Measurements from ENCODE around the gene MRPS16.

MRPS16 gene

GRCh38 chr10:73246646-73247508, 5.6 kb downstream of the MRPS16 start, which contains the start of gene DNAJC9:
DNAJC9 (minus strand) TSS chr10:73247255; CDS start chr10:73247189, 66 bp downstream.
- no peaks in the 10 kb centered on the region for H3K27me3 ChIP-seq (ENCODE audit: insufficient read depth, low read length)
- H3K9ac ChIP-seq (ENCODE audit: low read length), result peak within 1 kb of the TSS; percentile 90
- peaks cover 12 to 26% of the 10 kb centered on the region in 2 experiments for H3K36me3 ChIP-seq (ENCODE audit: control insufficient read depth in 1 of 2, insufficient read depth in 2 of 2, low read length in 2 of 2)
- H2BK12ac ChIP-seq (ENCODE audit: low read length), result no peak within 1 kb of the TSS
- WGBS (ENCODE audit: extremely low coverage, insufficient coverage, insufficient read length), result no CpG with 5 or more reads among the region's 78 CpGs
- H3K23ac ChIP-seq (ENCODE audit: low read length), result no peak within 1 kb of the TSS
- H2AK5ac ChIP-seq (ENCODE audit: low read length), result peak within 1 kb of the TSS; percentile 85
- H3K18ac ChIP-seq (ENCODE audit: low read length), result peak within 1 kb of the TSS; percentile 97
- H4K91ac ChIP-seq (ENCODE audit: low read depth, low read length), result peak within 1 kb of the TSS; percentile 87
- peak within 1 kb of the TSS; percentile 43 for H3K14ac ChIP-seq (ENCODE audit: low read length)
- H3K9me3 ChIP-seq (ENCODE audit: insufficient read depth, low read depth, low read length), result no peaks in the 10 kb centered on the region
- H3K79me1 ChIP-seq (ENCODE audit: low read length), result peaks cover 5% of the 10 kb centered on the region
- H3K4me3 ChIP-seq (ENCODE audit: low read depth, low read length), result peak within 1 kb of the TSS; percentile 89
- peak within 1 kb of the TSS; percentile 94 for H4K8ac ChIP-seq (ENCODE audit: low read depth, low read length)
- peaks cover 7% of the 10 kb centered on the region in 2 experiments for H3K4me1 ChIP-seq (ENCODE audit: control insufficient read depth in 1 of 2, insufficient read depth in 2 of 2, low read length in 2 of 2)
- DNase-seq, result peak; percentile 93 to 99
- peak within 1 kb of the TSS; percentile 51 for H3K4me2 ChIP-seq (ENCODE audit: low read length)
- peak within 1 kb of the TSS; percentile 83 for H2BK5ac ChIP-seq (ENCODE audit: low read depth, low read length, poor library complexity)
- H3K27ac ChIP-seq (ENCODE audit: low read depth, low read length), result peak within 1 kb of the TSS; percentile 97
- H3K79me2 ChIP-seq (ENCODE audit: control insufficient read depth, insufficient read depth, low read length, poor library complexity), result peaks cover 9% of the 10 kb centered on the region
- H2AFZ ChIP-seq (ENCODE audit: insufficient read depth, low read length, poor library complexity), result peak within 1 kb of the TSS; percentile 95
- peak within 1 kb of the TSS; percentile 95 for H4K12ac ChIP-seq (ENCODE audit: low read depth, low read length)
- no peak within 1 kb of the TSS for H3K4ac ChIP-seq (ENCODE audit: low read depth, low read length)
- H2BK120ac ChIP-seq (ENCODE audit: insufficient read depth, low read length, poor library complexity), result peak within 1 kb of the TSS; percentile 83

DNA sequence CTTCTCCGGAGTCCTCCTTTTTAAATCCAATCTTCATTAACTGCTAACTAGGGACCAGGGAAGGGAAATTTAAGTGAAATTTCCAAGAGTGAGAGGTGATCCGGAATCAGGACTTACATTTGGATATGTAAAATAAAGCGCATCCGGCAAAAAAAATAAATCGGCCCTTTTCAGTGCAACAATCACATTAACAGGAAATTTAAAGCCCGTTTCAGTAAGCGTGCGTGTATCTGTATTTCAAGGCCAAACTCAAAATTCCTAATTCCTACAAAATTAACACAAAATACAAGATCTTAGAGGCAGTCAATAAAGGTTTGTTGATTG, 6.2 kb downstream of the MRPS16 start:
- no peak for DNase-seq
- Histone ChIP-seq H3K4me1 (ENCODE audit: control insufficient read depth in 1 of 2, insufficient read depth in 2 of 2, low read length in 2 of 2) (peaks cover 2% of the 10 kb centered on the region in 2 experiments), H3K23ac (ENCODE audit: low read length) (no peak overlapping the region), H3K79me1 (ENCODE audit: low read length) (peaks cover 5% of the 10 kb centered on the region), H4K91ac (ENCODE audit: low read depth, low read length) (no peak overlapping the region), H2AFZ (ENCODE audit: insufficient read depth, low read length, poor library complexity) (no peak overlapping the region), H3K14ac (ENCODE audit: low read length) (no peak overlapping the region), H3K4me3 (ENCODE audit: low read depth, low read length) (no peak overlapping the region), H2BK5ac (ENCODE audit: low read depth, low read length, poor library complexity) (no peak overlapping the region), H3K4me2 (ENCODE audit: low read length) (peak overlapping the region; percentile 51), H3K27ac (ENCODE audit: low read depth, low read length) (peak overlapping the region; percentile 97), H3K18ac (ENCODE audit: low read length) (no peak overlapping the region), H3K27me3 (ENCODE audit: insufficient read depth, low read length) (no peaks in the 10 kb centered on the region), H3K79me2 (ENCODE audit: control insufficient read depth, insufficient read depth, low read length, poor library complexity) (peaks cover 4% of the 10 kb centered on the region), H3K9me3 (ENCODE audit: insufficient read depth, low read depth, low read length) (no peaks in the 10 kb centered on the region), H2BK120ac (ENCODE audit: insufficient read depth, low read length, poor library complexity) (no peak overlapping the region), H4K8ac (ENCODE audit: low read depth, low read length) (no peak overlapping the region), H2BK12ac (ENCODE audit: low read length) (no peak overlapping the region), H3K36me3 (ENCODE audit: control insufficient read depth in 1 of 2, insufficient read depth in 2 of 2, low read length in 2 of 2) (peaks cover 12 to 26% of the 10 kb centered on the region in 2 experiments), H3K9ac (ENCODE audit: low read length) (peak overlapping the region; percentile 90), H2AK5ac (ENCODE audit: low read length) (no peak overlapping the region), H4K12ac (ENCODE audit: low read depth, low read length) (no peak overlapping the region), H3K4ac (ENCODE audit: low read depth, low read length) (no peak overlapping the region)
- WGBS (ENCODE audit: extremely low coverage, insufficient coverage, insufficient read length), result no CpG with 5 or more reads among the region's 8 CpGs

- Histone ChIP-seq H3K36me3 (ENCODE audit: control insufficient read depth in 1 of 2, insufficient read depth in 2 of 2, low read length in 2 of 2) (peaks cover 14 to 27% of the 10 kb centered on the region in 2 experiments), H4K12ac (ENCODE audit: low read depth, low read length) (no peak overlapping the region), H4K8ac (ENCODE audit: low read depth, low read length) (no peak overlapping the region), H2BK5ac (ENCODE audit: low read depth, low read length, poor library complexity) (no peak overlapping the region), H4K91ac (ENCODE audit: low read depth, low read length) (no peak overlapping the region), H3K4me3 (ENCODE audit: low read depth, low read length) (no peak overlapping the region), H3K79me1 (ENCODE audit: low read length) (peaks cover 5% of the 10 kb centered on the region), H3K27me3 (ENCODE audit: insufficient read depth, low read length) (no peaks in the 10 kb centered on the region), H3K4ac (ENCODE audit: low read depth, low read length) (peak overlapping the region; percentile 13), H3K23ac (ENCODE audit: low read length) (no peak overlapping the region), H3K9ac (ENCODE audit: low read length) (no peak overlapping the region), H3K27ac (ENCODE audit: low read depth, low read length) (no peak overlapping the region), H3K4me1 (ENCODE audit: control insufficient read depth in 1 of 2, insufficient read depth in 2 of 2, low read length in 2 of 2) (peaks cover 2% of the 10 kb centered on the region in 2 experiments), H2AK5ac (ENCODE audit: low read length) (no peak overlapping the region), H3K4me2 (ENCODE audit: low read length) (peak overlapping the region; percentile 64), H2BK12ac (ENCODE audit: low read length) (no peak overlapping the region), H3K18ac (ENCODE audit: low read length) (no peak overlapping the region), H2BK120ac (ENCODE audit: insufficient read depth, low read length, poor library complexity) (no peak overlapping the region), H3K14ac (ENCODE audit: low read length) (no peak overlapping the region), H2AFZ (ENCODE audit: insufficient read depth, low read length, poor library complexity) (no peak overlapping the region), H3K9me3 (ENCODE audit: insufficient read depth, low read depth, low read length) (no peaks in the 10 kb centered on the region), H3K79me2 (ENCODE audit: control insufficient read depth, insufficient read depth, low read length, poor library complexity) (peaks cover 4% of the 10 kb centered on the region)
- no CpG with 5 or more reads among the region's 8 CpGs for WGBS (ENCODE audit: extremely low coverage, insufficient coverage, insufficient read length)
- DNase-seq, result no peak
These were observed 7.5 kb downstream of the MRPS16 start for GRCh38 chr10:73244866-73245477.

DNA sequence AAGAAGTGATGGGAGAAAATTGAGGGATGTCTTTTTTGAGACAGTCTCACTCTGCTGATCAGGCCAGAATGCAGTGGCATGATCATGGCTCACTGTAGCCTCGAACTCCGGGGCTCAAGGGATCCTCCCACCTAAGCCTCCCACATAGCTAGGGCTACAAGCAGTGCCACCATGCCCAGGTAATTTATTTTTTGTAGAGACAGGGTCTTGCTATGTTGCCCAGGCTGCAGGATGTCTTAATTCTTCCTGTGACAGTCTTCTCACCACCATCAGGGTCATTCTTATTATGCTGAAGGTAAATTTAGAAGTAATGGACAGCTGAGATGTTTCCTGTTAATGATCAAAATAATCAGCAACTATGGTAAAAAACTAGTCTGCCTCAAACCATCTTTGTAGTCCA, 12.5 kb downstream of the MRPS16 start:
- Histone ChIP-seq H4K91ac (ENCODE audit: low read depth, low read length) (no peak overlapping the region), H2BK120ac (ENCODE audit: insufficient read depth, low read length, poor library complexity) (no peak overlapping the region), H3K18ac (ENCODE audit: low read length) (no peak overlapping the region), H2AK5ac (ENCODE audit: low read length) (no peak overlapping the region), H3K23ac (ENCODE audit: low read length) (no peak overlapping the region), H2AFZ (ENCODE audit: insufficient read depth, low read length, poor library complexity) (no peak overlapping the region), H3K36me3 (ENCODE audit: control insufficient read depth in 1 of 2, insufficient read depth in 2 of 2, low read length in 2 of 2) (peaks cover 21 to 46% of the 10 kb centered on the region in 2 experiments), H3K9me3 (ENCODE audit: insufficient read depth, low read depth, low read length) (no peaks in the 10 kb centered on the region), H3K27ac (ENCODE audit: low read depth, low read length) (no peak overlapping the region), H3K4me3 (ENCODE audit: low read depth, low read length) (no peak overlapping the region), H4K12ac (ENCODE audit: low read depth, low read length) (no peak overlapping the region), H3K4ac (ENCODE audit: low read depth, low read length) (no peak overlapping the region), H3K79me2 (ENCODE audit: control insufficient read depth, insufficient read depth, low read length, poor library complexity) (peaks cover 2% of the 10 kb centered on the region), H3K9ac (ENCODE audit: low read length) (no peak overlapping the region), H2BK5ac (ENCODE audit: low read depth, low read length, poor library complexity) (no peak overlapping the region), H3K14ac (ENCODE audit: low read length) (no peak overlapping the region), H2BK12ac (ENCODE audit: low read length) (no peak overlapping the region), H3K4me1 (ENCODE audit: control insufficient read depth in 1 of 2, insufficient read depth in 2 of 2, low read length in 2 of 2) (peaks cover 0 to under 1% of the 10 kb centered on the region in 2 experiments), H3K27me3 (ENCODE audit: insufficient read depth, low read length) (no peaks in the 10 kb centered on the region), H4K8ac (ENCODE audit: low read depth, low read length) (no peak overlapping the region), H3K4me2 (ENCODE audit: low read length) (no peak overlapping the region), H3K79me1 (ENCODE audit: low read length) (no peaks in the 10 kb centered on the region)
- no CpG with 5 or more reads among the region's 2 CpGs for WGBS (ENCODE audit: extremely low coverage, insufficient coverage, insufficient read length)
- no peak for DNase-seq

Measured in trophoblast cell (in vitro differentiated cells and primary cell).